SK-N-DZ (cell line): Measurements from ENCODE around the gene HOMER1.
A peak's percentile ranks its signal among the peaks of the same experiment; 100 is the strongest.

ENCODE experiments used
- DNase-seq: peaks from one replicate; pipeline ENCODE4 v3.0.0-alpha.2; 2015; ENCODE audit warnings: low spot score

The HOMER1 gene

GRCh38 chr5:79489773-79490172, 24.2 kb downstream of the HOMER1 start:
- no peak for DNase-seq

- no peak for DNase-seq
Observed at GRCh38 chr5:79488775-79489174, 25.2 kb downstream of the HOMER1 start.

- peak; percentile 25 for DNase-seq
Observed at GRCh38 chr5:79488058-79488457, 25.9 kb downstream of the HOMER1 start.

- no peak for DNase-seq
Observed at GRCh38 chr5:79487251-79487650, 26.7 kb downstream of the HOMER1 start.

- DNase-seq: no peak
Observed at GRCh38 chr5:79486116-79486515, 27.8 kb downstream of the HOMER1 start.

GRCh38 chr5:79484731-79485130, 29.2 kb downstream of the HOMER1 start:
- DNase-seq: no peak

- DNase-seq: no peak
Observed at GRCh38 chr5:79481574-79481973, 32.4 kb downstream of the HOMER1 start.

GRCh38 chr5:79480991-79481390, 32.9 kb downstream of the HOMER1 start:
- DNase-seq: no peak

- DNase-seq: no peak
Observed at GRCh38 chr5:79475152-79475466, 38.8 kb downstream of the HOMER1 start.

- DNase-seq: no peak
Observed at GRCh38 chr5:79474367-79475151, 39.4 kb downstream of the HOMER1 start.

GRCh38 chr5:79471556-79471955, 42.4 kb downstream of the HOMER1 start:
- no peak for DNase-seq

- peak; percentile 16 for DNase-seq
Observed at GRCh38 chr5:79464695-79465332, 49.1 kb downstream of the HOMER1 start.

GRCh38 chr5:79464278-79464677, 49.7 kb downstream of the HOMER1 start:
- no peak for DNase-seq

GRCh38 chr5:79459626-79460025, 54.3 kb downstream of the HOMER1 start:
- no peak for DNase-seq

GRCh38 chr5:79456890-79457583, 56.9 kb downstream of the HOMER1 start:
- no peak for DNase-seq

- no peak for DNase-seq
Observed at GRCh38 chr5:79456400-79456799, 57.5 kb downstream of the HOMER1 start.

- peak; percentile 20 for DNase-seq
Observed at GRCh38 chr5:79454043-79454442, 59.9 kb downstream of the HOMER1 start.

GRCh38 chr5:79448336-79448735, 65.6 kb downstream of the HOMER1 start:
- DNase-seq: no peak

- DNase-seq: no peak
Observed at GRCh38 chr5:79436821-79437220, 77.1 kb downstream of the HOMER1 start.

GRCh38 chr5:79436224-79436623, 77.7 kb downstream of the HOMER1 start:
- no peak for DNase-seq

- DNase-seq: no peak
Observed at GRCh38 chr5:79430196-79430595, 83.7 kb downstream of the HOMER1 start.

- no peak for DNase-seq
Observed at GRCh38 chr5:79423296-79423695, 90.6 kb downstream of the HOMER1 start.

GRCh38 chr5:79420248-79420647, 93.7 kb downstream of the HOMER1 start:
- no peak for DNase-seq
